Keratinocyte (primary cell): ENCODE data around the gene MGLL. TPM values are rescaled to one million over a fixed set of nuclear protein-coding genes. Genes with fewer than 3 reads are reported as not detected.

ENCODE experiments used
- DNase-seq: peaks from one replicate; pipeline ENCODE4 v3.0.0-alpha.2; 2011; ENCODE audit warnings: low read depth, missing footprints, low spot score
- FAIRE-seq: peaks from 2 replicates; lab custom pipeline; 2011; peaks lifted over from hg19 to GRCh38; lab: Jason Lieb, UNC
- H2AFZ ChIP-seq: 2 replicates; pipeline ENCODE4 v1.6.0; 2012; ENCODE audit warnings: low read length, control low read depth, inconsistent platforms; ENCODE audit not compliant: control insufficient read depth
- H3K27ac ChIP-seq: 2 replicates; pipeline ENCODE4 v1.5.1; 2011; ENCODE audit warnings: low read length; ENCODE audit not compliant: control insufficient read depth, insufficient read depth
- H3K27me3 ChIP-seq: 3 replicates; pipeline ENCODE4 v1.6.0; 2011; ENCODE audit warnings: low read length; ENCODE audit not compliant: control insufficient read depth, insufficient read depth; ENCODE audit errors: extremely low read depth
- H3K36me3 ChIP-seq, 2 experiments: 2 replicates in 1 of 2; 3 replicates in 1 of 2; pipeline ENCODE4 v1.5.1; 2011; ENCODE audit warnings: low read length in 2 of 2, mild to moderate bottlenecking in 1 of 2; ENCODE audit not compliant: control insufficient read depth in 2 of 2, insufficient read depth in 2 of 2; ENCODE audit errors: extremely low read depth in 1 of 2
- H3K4me1 ChIP-seq: 3 replicates; pipeline ENCODE4 v1.5.1; 2011; ENCODE audit warnings: low read length; ENCODE audit not compliant: control insufficient read depth, insufficient read depth; ENCODE audit errors: extremely low read depth
- H3K4me2 ChIP-seq: 3 replicates; pipeline ENCODE4 v1.6.0; 2011; ENCODE audit warnings: low read depth, low read length; ENCODE audit not compliant: control insufficient read depth, insufficient read depth; ENCODE audit errors: extremely low read depth
- H3K4me3 ChIP-seq, 3 experiments: fragments of 200-600 bp in 1 of 3; sonication (generic) in 1 of 3; 2 replicates in 2 of 3; 3 replicates in 1 of 3; pipeline ENCODE4 v1.5.1; 2011 to 2016; ENCODE audit warnings: low read length in 3 of 3, mild to moderate bottlenecking in 3 of 3, control low read depth in 2 of 3, inconsistent platforms in 1 of 3, low read depth in 1 of 3, mixed read lengths in 1 of 3, mixed run types in 1 of 3, moderate library complexity in 1 of 3; ENCODE audit not compliant: control insufficient read depth in 2 of 3, insufficient read depth in 2 of 3; ENCODE audit errors: extremely low read depth in 1 of 3
- H3K79me2 ChIP-seq: 2 replicates; pipeline ENCODE4 v1.6.0; 2012; ENCODE audit warnings: low read length; ENCODE audit not compliant: control insufficient read depth, insufficient read depth
- H3K9ac ChIP-seq: 3 replicates; pipeline ENCODE4 v1.6.0; 2011; ENCODE audit warnings: low read length; ENCODE audit not compliant: control insufficient read depth, insufficient read depth; ENCODE audit errors: extremely low read depth
- H3K9me1 ChIP-seq: 3 replicates; pipeline ENCODE4 v1.6.0; 2011; ENCODE audit warnings: low read length; ENCODE audit not compliant: control insufficient read depth, insufficient read depth; ENCODE audit errors: extremely low read depth
- H3K9me3 ChIP-seq: 2 replicates; pipeline ENCODE4 v1.5.1; 2012; ENCODE audit warnings: low read depth, low read length; ENCODE audit not compliant: control insufficient read depth
- H4K20me1 ChIP-seq: 3 replicates; pipeline ENCODE4 v1.6.0; 2011; ENCODE audit warnings: low read length; ENCODE audit not compliant: control insufficient read depth, insufficient read depth; ENCODE audit errors: extremely low read depth
- EZH2 ChIP-seq: IDR thresholded peaks from one replicate; pipeline ENCODE4 v1.6.1; 2012; ENCODE audit warnings: inconsistent platforms, mild to moderate bottlenecking, low read length, moderate library complexity
- dilution Hi-C: fragments of 300-500 bp; cut with MboI; formaldehyde crosslinking; loops from one replicate; pipeline ENCODE4 v1.7.0; 2020; ENCODE audit warnings: low sequenced_read_pairs; ENCODE audit not compliant: extremely low pct_ligation_motif_present
- polyA plus RNA-seq, 5 experiments: library from polyadenylated mRNA; depleted of rRNA in 3 of 5; stranded (reverse) in 3 of 5; stranded (forward) in 1 of 5; unstranded in 1 of 5; fragments of >200 nt; gene quantifications; 1 replicate in 1 of 5; 2 replicates in 3 of 5; 3 replicates in 1 of 5; pipeline versions ENCODE4 v1.2.1 to v1.2.3, GENCODE V29; 2011 to 2012; ENCODE audit warnings: missing spikeins in 2 of 5, low read depth in 1 of 5, low replicate concordance in 1 of 5
- TF ChIP-seq, protein P1 (sequence below), 3 experiments: IDR thresholded peaks in 1 of 3; conservative IDR thresholded peaks in 1 of 3; optimal IDR thresholded peaks in 1 of 3; 2 replicates in 2 of 3; 3 replicates in 1 of 3; pipeline versions ENCODE3 to v1.5.1; 2011; ENCODE audit warnings: low read length in 3 of 3, mild to moderate bottlenecking in 3 of 3, moderate library complexity in 2 of 3, control low read depth in 1 of 3, inconsistent platforms in 1 of 3; ENCODE audit not compliant: insufficient read depth in 2 of 3; ENCODE audit errors: extremely low read depth in 1 of 3

Gene MGLL
- polyA plus RNA-seq, 1 donor (not counting 4 experiments of a cell fraction or from before 2014, with no cell fraction given) = 17.8 TPM

DNA sequence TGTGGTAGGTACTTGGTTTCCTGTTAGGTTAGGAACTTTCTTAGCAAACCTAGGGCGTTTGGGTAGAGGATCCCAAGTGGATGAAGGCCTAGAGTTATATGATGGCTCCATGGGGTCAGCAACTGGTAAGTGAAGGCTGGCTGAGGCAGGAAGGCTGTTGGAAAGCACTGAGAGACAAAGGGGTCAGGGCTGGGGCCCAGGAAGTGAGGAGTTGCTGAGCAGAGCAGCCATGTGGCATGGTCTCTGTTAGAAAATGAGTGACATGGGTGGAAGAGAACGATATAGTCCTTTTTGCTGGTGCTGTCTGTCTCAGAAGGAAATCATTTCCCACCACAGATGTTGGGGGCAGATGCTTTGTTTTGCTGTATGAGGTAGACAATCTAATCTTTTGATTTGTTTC lies 34.5 kb upstream of the MGLL start:
- no peaks in the 10 kb centered on the region for H3K36me3 ChIP-seq
- H2AFZ ChIP-seq = no peak overlapping the region
- H3K27me3 ChIP-seq = peaks cover 7% of the 10 kb centered on the region
- no peak overlapping the region for H3K9ac ChIP-seq
- no peaks in the 10 kb centered on the region for H3K9me3 ChIP-seq
- H4K20me1 ChIP-seq = no peaks in the 10 kb centered on the region
- no peak for DNase-seq
- FAIRE-seq = no peak
- H3K27ac ChIP-seq = no peak overlapping the region
- H3K4me2 ChIP-seq = no peak overlapping the region
- no peaks in the 10 kb centered on the region for H3K9me1 ChIP-seq
- H3K4me3 ChIP-seq = no peak overlapping the region
- H3K4me1 ChIP-seq = no peaks in the 10 kb centered on the region
- TF ChIP-seq, protein P1, sequence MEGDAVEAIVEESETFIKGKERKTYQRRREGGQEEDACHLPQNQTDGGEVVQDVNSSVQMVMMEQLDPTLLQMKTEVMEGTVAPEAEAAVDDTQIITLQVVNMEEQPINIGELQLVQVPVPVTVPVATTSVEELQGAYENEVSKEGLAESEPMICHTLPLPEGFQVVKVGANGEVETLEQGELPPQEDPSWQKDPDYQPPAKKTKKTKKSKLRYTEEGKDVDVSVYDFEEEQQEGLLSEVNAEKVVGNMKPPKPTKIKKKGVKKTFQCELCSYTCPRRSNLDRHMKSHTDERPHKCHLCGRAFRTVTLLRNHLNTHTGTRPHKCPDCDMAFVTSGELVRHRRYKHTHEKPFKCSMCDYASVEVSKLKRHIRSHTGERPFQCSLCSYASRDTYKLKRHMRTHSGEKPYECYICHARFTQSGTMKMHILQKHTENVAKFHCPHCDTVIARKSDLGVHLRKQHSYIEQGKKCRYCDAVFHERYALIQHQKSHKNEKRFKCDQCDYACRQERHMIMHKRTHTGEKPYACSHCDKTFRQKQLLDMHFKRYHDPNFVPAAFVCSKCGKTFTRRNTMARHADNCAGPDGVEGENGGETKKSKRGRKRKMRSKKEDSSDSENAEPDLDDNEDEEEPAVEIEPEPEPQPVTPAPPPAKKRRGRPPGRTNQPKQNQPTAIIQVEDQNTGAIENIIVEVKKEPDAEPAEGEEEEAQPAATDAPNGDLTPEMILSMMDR (optimal IDR thresholded peaks at IDR 0.05 in 1 of 3, IDR thresholded peaks at IDR 0.05 in 1 of 3, conservative IDR thresholded peaks at IDR 0.05 in 1 of 3; ENCODE audit: extremely low read depth in 1 of 3, insufficient read depth in 2 of 3, low read length in 3 of 3) = no peak
- TF ChIP-seq EZH2 = no peak
- dilution Hi-C loops = no loop called here
- no peaks in the 10 kb centered on the region for H3K79me2 ChIP-seq

DNA sequence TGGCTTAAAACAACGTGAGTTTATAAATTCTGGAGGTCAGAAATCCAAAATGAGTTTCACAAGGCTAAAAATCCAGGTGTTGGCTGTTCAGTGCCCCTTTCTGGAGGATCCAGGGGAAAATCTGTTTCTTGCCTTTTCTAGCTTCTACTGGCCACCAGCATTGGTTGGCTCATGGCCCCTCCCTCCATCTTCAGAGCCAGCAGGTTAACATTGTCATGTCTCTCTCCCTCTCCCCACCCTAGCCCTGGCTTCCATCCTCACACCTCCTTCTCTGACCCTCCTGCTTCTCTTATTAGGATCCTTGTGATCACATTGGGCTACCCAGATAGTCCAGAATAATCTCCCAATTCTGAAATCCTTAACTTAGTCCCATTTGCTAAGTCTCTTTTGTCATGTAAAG lies 32.9 kb upstream of the MGLL start:
- Histone ChIP-seq H3K36me3 (no peaks in the 10 kb centered on the region), H3K79me2 (no peaks in the 10 kb centered on the region), H3K9me1 (no peaks in the 10 kb centered on the region), H2AFZ (no peak overlapping the region), H3K27ac (no peak overlapping the region), H3K9me3 (no peaks in the 10 kb centered on the region), H3K4me3 (no peak overlapping the region), H3K4me1 (no peaks in the 10 kb centered on the region), H3K9ac (no peak overlapping the region), H3K4me2 (no peak overlapping the region), H4K20me1 (no peaks in the 10 kb centered on the region), H3K27me3 (peaks cover 3% of the 10 kb centered on the region)
- dilution Hi-C loops = no loop called here
- FAIRE-seq = no peak
- no peak for DNase-seq
- TF ChIP-seq EZH2 = no peak
- TF ChIP-seq, protein P1 (optimal IDR thresholded peaks at IDR 0.05 in 1 of 3, IDR thresholded peaks at IDR 0.05 in 1 of 3, conservative IDR thresholded peaks at IDR 0.05 in 1 of 3; ENCODE audit: extremely low read depth in 1 of 3, insufficient read depth in 2 of 3, low read length in 3 of 3) = no peak
